Ovary (tissue), 3 donors: ENCODE results near the gene FUCA2.

Experiments
- CTCF ChIP-seq, 3 donors: fragments of 450-650 bp in 2 of 3; fragments of 200-600 bp in 1 of 3; IDR thresholded peaks; one replicate each; pipeline versions ENCODE4 v1.5.1 to v1.8.0; 2016 to 2022; ENCODE audit warnings: antibody characterized with exemption in 3 of 3, mild to moderate bottlenecking in 1 of 3
- POLR2A ChIP-seq: fragments of 450-650 bp; IDR thresholded peaks from one replicate; pipeline ENCODE4 v1.6.1; 2017; ENCODE audit warnings: antibody characterized with exemption, mild to moderate bottlenecking, moderate library complexity
- donor health status: DM: no; HTN: no; CAD: no.

- TF ChIP-seq CTCF (IDR thresholded peaks at IDR 0.05) (no peak), POLR2A (no peak)
These were observed 25.6 kb downstream of the FUCA2 start for GRCh38 chr6:143485967-143486366.
